Endothelial cell of umbilical vein (primary cell): ENCODE data around the gene SNCA. TPM values are rescaled to one million over a fixed set of nuclear protein-coding genes. Genes with fewer than 3 reads are reported as not detected.

ENCODE experiments used
- BruUV-seq: library from RNA; stranded (reverse); fragments of 400-500 nt; replicated peaks from 2 replicates; lab custom pipeline; 2021; lab: Mats Ljungman, UMichigan
- CTCF ChIA-PET: fragments of 300-600, 350-600 bp; sonication (Branson Sonifier 250); formaldehyde crosslinking; loops from one replicate; lab custom pipeline; 2021; ENCODE audit warnings: antibody characterized with exemption, inconsistent platforms; lab: Charles Lee
- POLR2A ChIA-PET: fragments of 300-600, 350-600 bp; sonication (Branson Sonifier 250); formaldehyde crosslinking; loops from one replicate; lab custom pipeline; 2021; ENCODE audit warnings: antibody characterized with exemption, inconsistent platforms; lab: Charles Lee
- DNase-seq: peaks from one replicate; pipeline ENCODE4 v3.0.0-alpha.2; 2011; ENCODE audit warnings: low read depth, low spot score
- FAIRE-seq: peaks from 2 replicates; lab custom pipeline; 2011; peaks lifted over from hg19 to GRCh38; lab: Jason Lieb, UNC
- H2AFZ ChIP-seq: 2 replicates; pipeline ENCODE4 v1.6.0; 2012; ENCODE audit warnings: low read depth, low read length, control low read depth, inconsistent platforms
- H3K27ac ChIP-seq: 2 replicates; pipeline ENCODE4 v1.5.1; 2011; ENCODE audit warnings: low read depth, mild to moderate bottlenecking, control low read depth, low read length, moderate library complexity; ENCODE audit not compliant: insufficient read depth
- H3K27me3 ChIP-seq, 2 experiments: 2 replicates each; pipeline versions ENCODE4 v1.6.0 to v1.6.1; 2011; ENCODE audit warnings: low read length in 2 of 2, mixed read lengths in 1 of 2; ENCODE audit not compliant: control insufficient read depth in 2 of 2, insufficient read depth in 2 of 2
- H3K36me3 ChIP-seq, 2 experiments: 2 replicates in 1 of 2; 3 replicates in 1 of 2; pipeline ENCODE4 v1.5.1; 2011; ENCODE audit warnings: low read length in 2 of 2, mild to moderate bottlenecking in 1 of 2, moderate library complexity in 1 of 2; ENCODE audit not compliant: control insufficient read depth in 2 of 2, insufficient read depth in 2 of 2; ENCODE audit errors: extremely low read depth in 1 of 2
- H3K4me1 ChIP-seq: 3 replicates; pipeline ENCODE4 v1.5.1; 2011; ENCODE audit warnings: mild to moderate bottlenecking, low read length; ENCODE audit not compliant: control insufficient read depth, insufficient read depth; ENCODE audit errors: extremely low read depth
- H3K4me2 ChIP-seq: 2 replicates; pipeline ENCODE4 v1.6.1; 2011; ENCODE audit warnings: low read length, control low read depth, mixed read lengths; ENCODE audit not compliant: insufficient read depth
- H3K4me3 ChIP-seq, 3 experiments: fragments of 200-600 bp in 1 of 3; sonication (generic), shearing (Covaris generic) in 1 of 3; replicated peaks in 1 of 3; 2 replicates each; pipeline ENCODE4 v1.5.1; 2011 to 2016; ENCODE audit warnings: control low read depth in 3 of 3, low read length in 3 of 3, mild to moderate bottlenecking in 2 of 3, inconsistent platforms in 1 of 3, low read depth in 1 of 3, moderate library complexity in 1 of 3; ENCODE audit not compliant: insufficient read depth in 1 of 3
- H3K79me2 ChIP-seq: 2 replicates; pipeline ENCODE4 v1.6.0; 2012; ENCODE audit warnings: low read length, inconsistent platforms; ENCODE audit not compliant: control insufficient read depth, insufficient read depth
- H3K9ac ChIP-seq: replicated peaks from 2 replicates; pipeline ENCODE3; 2011; ENCODE audit warnings: low read length, control low read depth; ENCODE audit not compliant: insufficient read depth; ENCODE audit errors: extremely low read depth
- H3K9me1 ChIP-seq: replicated peaks from 3 replicates; pipeline ENCODE4 v1.6.0; 2011; ENCODE audit warnings: mild to moderate bottlenecking, low read length; ENCODE audit not compliant: control insufficient read depth, insufficient read depth; ENCODE audit errors: extremely low read depth
- H3K9me3 ChIP-seq: replicated peaks from 2 replicates; pipeline ENCODE4 v1.5.1; 2012; ENCODE audit warnings: low read length, inconsistent platforms; ENCODE audit not compliant: control insufficient read depth, insufficient read depth
- H4K20me1 ChIP-seq: replicated peaks from 2 replicates; pipeline ENCODE3; 2011; ENCODE audit warnings: mild to moderate bottlenecking, low read length; ENCODE audit not compliant: control insufficient read depth, insufficient read depth; ENCODE audit errors: extremely low read depth
- EZH2 ChIP-seq: IDR thresholded peaks from 2 replicates; pipeline ENCODE4 v1.6.1; 2012; ENCODE audit warnings: borderline replicate concordance, low read depth, mild to moderate bottlenecking, moderate library complexity, low read length, inconsistent platforms; ENCODE audit not compliant: severe bottlenecking
- FOS ChIP-seq: IDR thresholded peaks from 2 replicates; pipeline ENCODE4 v1.6.1; 2011; ENCODE audit warnings: mild to moderate bottlenecking, low read length, moderate library complexity, borderline replicate concordance; ENCODE audit not compliant: insufficient read depth
- GATA2 ChIP-seq: IDR thresholded peaks from 2 replicates; pipeline ENCODE4 v1.7.0; 2011; ENCODE audit warnings: low read depth, mild to moderate bottlenecking, moderate library complexity, mixed read lengths, low read length; ENCODE audit not compliant: insufficient read length, insufficient read depth
- JUN ChIP-seq: IDR thresholded peaks from 2 replicates; pipeline ENCODE4 v1.6.1; 2011; ENCODE audit warnings: borderline replicate concordance, low read depth; ENCODE audit not compliant: insufficient read length, insufficient read depth
- MAX ChIP-seq: IDR thresholded peaks from 2 replicates; pipeline ENCODE4 v1.6.1; 2011; ENCODE audit not compliant: insufficient read depth, insufficient read length
- MYC ChIP-seq: IDR thresholded peaks from one replicate; pipeline ENCODE4 v1.6.1; 2011; ENCODE audit warnings: mild to moderate bottlenecking, low read depth, low read length
- POLR2A ChIP-seq: IDR thresholded peaks from 2 replicates; pipeline ENCODE4 v1.6.1; 2012; ENCODE audit warnings: low read depth, mild to moderate bottlenecking, control low read depth, low read length
- dilution Hi-C: fragments of 300-500 bp; cut with MboI; formaldehyde crosslinking; loops from one replicate; pipeline ENCODE4 v1.15.0; 2019; ENCODE audit warnings: low sequenced_read_pairs; ENCODE audit not compliant: extremely low pct_ligation_motif_present
- intact Hi-C: fragments of 100-400 bp; cut with micrococcal nuclease; formaldehyde crosslinking; loops from one replicate; pipeline ENCODE4 v1.10.0; 2022
- polyA plus RNA-seq, 4 experiments: library from polyadenylated mRNA; depleted of rRNA in 3 of 4; stranded (reverse) in 3 of 4; unstranded in 1 of 4; fragments of >200 nt; gene quantifications; 2 replicates each; pipeline versions ENCODE4 v1.2.1 to v1.2.3, GENCODE V29; 2011 to 2012; ENCODE audit warnings: missing spikeins in 1 of 4
- total RNA-seq: library from RNA; stranded (reverse); gene quantifications from 2 replicates; pipeline ENCODE4 v1.2.3, GENCODE V29; 2021
- TF ChIP-seq, protein P1 (sequence below), 2 donors: IDR thresholded peaks; 1 replicate in 1 of 2; 2 replicates in 1 of 2; pipeline ENCODE4 v1.5.1; 2011; ENCODE audit warnings: low read length in 2 of 2, mild to moderate bottlenecking in 2 of 2, moderate library complexity in 2 of 2, control low read depth in 1 of 2, inconsistent platforms in 1 of 2, low read depth in 1 of 2; ENCODE audit not compliant: insufficient read depth in 1 of 2; ENCODE audit errors: extremely low read depth in 1 of 2

Gene SNCA
- total and polyA plus RNA-seq, 2 donors (not counting 3 experiments of a cell fraction or from before 2014, with no cell fraction given): 76.8 to 116 TPM

DNA sequence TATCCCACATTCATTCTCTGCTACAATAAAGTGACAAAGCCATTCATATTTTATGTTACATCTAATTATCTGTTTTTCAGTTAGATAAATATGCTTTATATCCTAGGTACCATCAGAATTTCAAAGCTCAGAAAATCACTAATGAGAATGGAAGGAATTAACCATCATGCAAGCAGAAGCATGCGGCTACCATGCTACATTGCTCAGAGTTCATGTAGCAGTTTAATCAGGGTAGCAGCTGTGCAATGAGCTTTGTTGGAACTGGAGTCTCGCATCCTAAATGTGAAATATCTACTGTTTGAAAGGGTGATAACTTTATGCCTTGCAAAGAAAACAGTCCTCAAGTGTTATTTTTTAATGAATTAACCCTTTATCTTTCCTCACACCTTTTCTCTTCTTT lies 77.5 kb downstream of the SNCA start:
- Histone ChIP-seq H3K79me2 (peaks cover 6% of the 10 kb centered on the region), H4K20me1 (no peaks in the 10 kb centered on the region), H3K27me3 (no peaks in the 10 kb centered on the region), H3K9ac (no peak overlapping the region), H3K4me3 (no peak overlapping the region), H3K4me1 (peaks cover 4% of the 10 kb centered on the region), H2AFZ (no peak overlapping the region), H3K27ac (no peak overlapping the region), H3K9me3 (no peaks in the 10 kb centered on the region), H3K9me1 (no peaks in the 10 kb centered on the region), H3K4me2 (no peak overlapping the region), H3K36me3 (peaks cover 0 to 3% of the 10 kb centered on the region in 2 experiments)
- TF ChIP-seq FOS (no peak), EZH2 (no peak), POLR2A (no peak), MYC (no peak), MAX (no peak), JUN (no peak), GATA2 (no peak)
- TF ChIP-seq, protein P1, sequence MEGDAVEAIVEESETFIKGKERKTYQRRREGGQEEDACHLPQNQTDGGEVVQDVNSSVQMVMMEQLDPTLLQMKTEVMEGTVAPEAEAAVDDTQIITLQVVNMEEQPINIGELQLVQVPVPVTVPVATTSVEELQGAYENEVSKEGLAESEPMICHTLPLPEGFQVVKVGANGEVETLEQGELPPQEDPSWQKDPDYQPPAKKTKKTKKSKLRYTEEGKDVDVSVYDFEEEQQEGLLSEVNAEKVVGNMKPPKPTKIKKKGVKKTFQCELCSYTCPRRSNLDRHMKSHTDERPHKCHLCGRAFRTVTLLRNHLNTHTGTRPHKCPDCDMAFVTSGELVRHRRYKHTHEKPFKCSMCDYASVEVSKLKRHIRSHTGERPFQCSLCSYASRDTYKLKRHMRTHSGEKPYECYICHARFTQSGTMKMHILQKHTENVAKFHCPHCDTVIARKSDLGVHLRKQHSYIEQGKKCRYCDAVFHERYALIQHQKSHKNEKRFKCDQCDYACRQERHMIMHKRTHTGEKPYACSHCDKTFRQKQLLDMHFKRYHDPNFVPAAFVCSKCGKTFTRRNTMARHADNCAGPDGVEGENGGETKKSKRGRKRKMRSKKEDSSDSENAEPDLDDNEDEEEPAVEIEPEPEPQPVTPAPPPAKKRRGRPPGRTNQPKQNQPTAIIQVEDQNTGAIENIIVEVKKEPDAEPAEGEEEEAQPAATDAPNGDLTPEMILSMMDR (IDR thresholded peaks at IDR 0.05; ENCODE audit: extremely low read depth in 1 of 2, insufficient read depth in 1 of 2, low read depth in 1 of 2, low read length in 2 of 2): no peak
- intact Hi-C loops: no loop called here
- no TSS peak for BruUV-seq
- ChIA-PET CTCF (interaction anchor here (0.9 to 2.2 kb wide), 4 partner anchors 11 to 165 kb away, joined by 3 to 6 read pairs (median 3); no protein-coding TSS in a partner anchor), POLR2A (no interaction called here)
- FAIRE-seq (no peak), DNase-seq (no peak)
- dilution Hi-C loops: no loop called here
